H1 (cell line): ENCODE results near the gene CNIH3. TPM values are rescaled to one million over a fixed set of nuclear protein-coding genes. Genes with fewer than 3 reads are reported as not detected.

Source experiments
- CTCF ChIA-PET: fragments of 300-600 bp; sonication (Branson Sonifier 250); formaldehyde crosslinking; loops from one replicate; lab custom pipeline; 2021; ENCODE audit not compliant: partially characterized antibody; lab: Charles Lee
- POLR2A ChIA-PET: fragments of 300-600 bp; sonication (Branson Sonifier 250); formaldehyde crosslinking; loops from one replicate; lab custom pipeline; 2021; ENCODE audit warnings: inconsistent platforms; ENCODE audit not compliant: partially characterized antibody; lab: Charles Lee
- DNase-seq, 2 experiments: peaks; one replicate each; pipeline versions ENCODE4 v3.0.0 to v3.0.0-alpha.2; 2010 to 2022; ENCODE audit warnings: low spot score in 2 of 2, low read depth in 1 of 2, mixed read lengths in 1 of 2
- FAIRE-seq: peaks from 2 replicates; lab custom pipeline; 2011; peaks lifted over from hg19 to GRCh38; lab: Jason Lieb, UNC
- H2AFZ ChIP-seq: 2 replicates; pipeline ENCODE4 v1.8.1; 2012; ENCODE audit warnings: low read length, inconsistent platforms
- H2AK5ac ChIP-seq: 2 replicates; pipeline ENCODE4 v1.6.1; 2013; ENCODE audit warnings: low read depth, low read length
- H2BK120ac ChIP-seq: replicated peaks from 2 replicates; pipeline ENCODE3; 2013; ENCODE audit warnings: low read depth, low read length, inconsistent platforms
- H2BK12ac ChIP-seq: 2 replicates; pipeline ENCODE4 v1.6.1; 2013; ENCODE audit warnings: low read depth, low read length
- H2BK15ac ChIP-seq: 2 replicates; pipeline ENCODE4 v1.6.1; 2013; ENCODE audit warnings: low read length
- H2BK20ac ChIP-seq: 2 replicates; pipeline ENCODE4 v1.6.1; 2013; ENCODE audit warnings: low read length
- H2BK5ac ChIP-seq: 2 replicates; pipeline ENCODE4 v1.6.1; 2013; ENCODE audit warnings: low read depth, low read length
- H3K14ac ChIP-seq: 2 replicates; pipeline ENCODE4 v1.6.1; 2013; ENCODE audit warnings: inconsistent platforms; ENCODE audit not compliant: insufficient read length
- H3K18ac ChIP-seq: 2 replicates; pipeline ENCODE4 v1.6.1; 2013; ENCODE audit warnings: low read length; ENCODE audit errors: extremely low read depth
- H3K23ac ChIP-seq: 2 replicates; pipeline ENCODE4 v1.6.1; 2013; ENCODE audit warnings: inconsistent platforms; ENCODE audit not compliant: insufficient read length
- H3K23me2 ChIP-seq: 2 replicates; pipeline ENCODE4 v1.6.1; 2013; ENCODE audit warnings: low read depth, low read length
- H3K27ac ChIP-seq: 2 replicates; pipeline ENCODE4 v1.6.1; 2011; ENCODE audit warnings: low read depth, low read length, inconsistent platforms
- H3K27me3 ChIP-seq, 4 experiments: replicated peaks in 1 of 4; 1 replicate in 1 of 4; 2 replicates in 3 of 4; pipeline versions ENCODE4 v1.6.1 to v1.8.1; 2011 to 2013; ENCODE audit warnings: low read length in 3 of 4, mild to moderate bottlenecking in 3 of 4, inconsistent platforms in 2 of 4, mixed read lengths in 2 of 4, moderate library complexity in 1 of 4; ENCODE audit not compliant: control insufficient read depth in 3 of 4, insufficient read depth in 3 of 4; ENCODE audit errors: extremely low read depth in 1 of 4
- H3K36me3 ChIP-seq, 4 experiments: 2 replicates each; pipeline versions ENCODE4 v1.6.1 to v1.8.1; 2011 to 2013; ENCODE audit warnings: mild to moderate bottlenecking in 4 of 4, low read length in 3 of 4, moderate library complexity in 2 of 4, control low read depth in 1 of 4, inconsistent platforms in 1 of 4; ENCODE audit not compliant: insufficient read depth in 4 of 4, control insufficient read depth in 2 of 4
- H3K4ac ChIP-seq: replicated peaks from 2 replicates; pipeline ENCODE3; 2013; ENCODE audit warnings: low read length, low read depth, mixed read lengths, inconsistent platforms; ENCODE audit not compliant: insufficient read length
- H3K4me1 ChIP-seq, 4 experiments: replicated peaks in 1 of 4; 1 replicate in 1 of 4; 2 replicates in 3 of 4; pipeline versions ENCODE4 v1.6.1 to v1.8.1; 2011 to 2013; ENCODE audit warnings: low read length in 3 of 4, inconsistent platforms in 2 of 4, mixed read lengths in 1 of 4; ENCODE audit not compliant: insufficient read depth in 4 of 4, control insufficient read depth in 3 of 4
- H3K4me2 ChIP-seq, 2 experiments: 2 replicates each; pipeline versions ENCODE4 v1.6.1 to v1.8.1; 2011 to 2013; ENCODE audit warnings: low read depth in 2 of 2, low read length in 2 of 2, control low read depth in 1 of 2, inconsistent platforms in 1 of 2, mild to moderate bottlenecking in 1 of 2; ENCODE audit not compliant: insufficient read depth in 1 of 2
- H3K4me3 ChIP-seq, 4 experiments: fragments of 200-600, 300-600 bp in 1 of 4; sonication (generic), shearing (Covaris generic), sonication (Bioruptor Twin) in 1 of 4; 2 replicates each; pipeline versions ENCODE4 v1.5.1 to v1.8.1; 2011 to 2016; ENCODE audit warnings: low read length in 4 of 4, low read depth in 3 of 4, control low read depth in 2 of 4, inconsistent platforms in 2 of 4, mild to moderate bottlenecking in 2 of 4, mixed read lengths in 1 of 4, moderate library complexity in 1 of 4; ENCODE audit not compliant: insufficient read depth in 2 of 4; ENCODE audit errors: extremely low read depth in 1 of 4
- H3K56ac ChIP-seq: replicated peaks from 2 replicates; pipeline ENCODE3; 2013; ENCODE audit warnings: low read depth, mild to moderate bottlenecking, mixed read lengths, low read length, inconsistent platforms; ENCODE audit not compliant: insufficient read length
- H3K79me1 ChIP-seq: 2 replicates; pipeline ENCODE4 v1.6.1; 2013; ENCODE audit warnings: low read depth, low read length, control low read depth
- H3K79me2 ChIP-seq, 2 experiments: 2 replicates each; pipeline versions ENCODE4 v1.6.1 to v1.8.1; 2012 to 2013; ENCODE audit warnings: low read length in 2 of 2, mild to moderate bottlenecking in 2 of 2, inconsistent platforms in 1 of 2; ENCODE audit not compliant: insufficient read depth in 2 of 2, control insufficient read depth in 1 of 2
- H3K9ac ChIP-seq, 4 experiments: replicated peaks in 1 of 4; 1 replicate in 1 of 4; 2 replicates in 3 of 4; pipeline versions ENCODE4 v1.6.1 to v1.8.1; 2011 to 2013; ENCODE audit warnings: low read depth in 3 of 4, low read length in 3 of 4, control low read depth in 2 of 4, mild to moderate bottlenecking in 2 of 4, moderate library complexity in 2 of 4, inconsistent platforms in 1 of 4; ENCODE audit errors: extremely low read depth in 1 of 4
- H3K9me3 ChIP-seq, 2 experiments: 2 replicates each; pipeline versions ENCODE4 v1.6.1 to v1.8.1; 2012 to 2013; ENCODE audit warnings: mild to moderate bottlenecking in 2 of 2, moderate library complexity in 2 of 2, control low read depth in 1 of 2, inconsistent platforms in 1 of 2, low read depth in 1 of 2, low read length in 1 of 2, mixed read lengths in 1 of 2; ENCODE audit not compliant: insufficient read depth in 2 of 2
- H4K20me1 ChIP-seq, 2 experiments: replicated peaks in 1 of 2; 2 replicates each; pipeline versions ENCODE3 to v1.8.1; 2011 to 2013; ENCODE audit warnings: inconsistent platforms in 2 of 2, low read length in 2 of 2, mild to moderate bottlenecking in 1 of 2; ENCODE audit not compliant: insufficient read depth in 2 of 2, control insufficient read depth in 1 of 2
- H4K5ac ChIP-seq: 2 replicates; pipeline ENCODE4 v1.6.1; 2013; ENCODE audit warnings: low read length, low read depth, mixed read lengths, inconsistent platforms; ENCODE audit not compliant: insufficient read length
- H4K8ac ChIP-seq: 2 replicates; pipeline ENCODE4 v1.8.0; 2013; ENCODE audit warnings: mild to moderate bottlenecking, moderate library complexity, low read length, inconsistent platforms; ENCODE audit not compliant: insufficient read depth; ENCODE audit errors: extremely low read depth
- H4K91ac ChIP-seq: replicated peaks from 2 replicates; pipeline ENCODE3; 2013; ENCODE audit warnings: low read length, mixed read lengths, inconsistent platforms; ENCODE audit not compliant: insufficient read length
- CBX5 ChIP-seq: fragments of 300-800, 300-1000 bp; sonication (generic); IDR thresholded peaks from 2 replicates; pipeline ENCODE4 v1.7.1; 2016; ENCODE audit warnings: antibody characterized with exemption, low read length, low read depth
- FOSL1 ChIP-seq: IDR thresholded peaks from 2 replicates; pipeline ENCODE4 v1.6.1; 2011; ENCODE audit warnings: mild to moderate bottlenecking, low read depth, low read length, moderate library complexity; ENCODE audit not compliant: insufficient read depth
- HDAC6 ChIP-seq: IDR thresholded peaks from one replicate; pipeline ENCODE4 v1.7.1; 2012; ENCODE audit warnings: low read depth, mild to moderate bottlenecking, inconsistent platforms, low read length, moderate library complexity
- KDM5A ChIP-seq: fragments of 200-600 bp; IDR thresholded peaks from 2 replicates; pipeline ENCODE4 v1.7.1; 2012; ENCODE audit warnings: mild to moderate bottlenecking, low read length, inconsistent platforms, mixed read lengths
- PHF8 ChIP-seq: fragments of 200-600 bp; sonication (generic); conservative IDR thresholded peaks from 2 replicates; pipeline ENCODE4 v1.7.1; 2012; ENCODE audit warnings: low read depth, mild to moderate bottlenecking, inconsistent platforms, low read length, moderate library complexity
- POLR2AphosphoS5 ChIP-seq: IDR thresholded peaks from 2 replicates; pipeline ENCODE4 v1.6.1; 2011; ENCODE audit warnings: low read depth, low read length
- RFX5 ChIP-seq: IDR thresholded peaks from 2 replicates; pipeline ENCODE4 v1.6.1; 2011; ENCODE audit warnings: low read depth, low read length, improper control_type of control experiment, borderline replicate concordance
- SIX5 ChIP-seq: IDR thresholded peaks from 2 replicates; pipeline ENCODE4 v1.6.1; 2011; ENCODE audit warnings: mild to moderate bottlenecking, low read depth, low read length
- SP1 ChIP-seq: IDR thresholded peaks from 2 replicates; pipeline ENCODE4 v1.6.1; 2011; ENCODE audit warnings: low read depth, low read length
- SP4 ChIP-seq: IDR thresholded peaks from 2 replicates; pipeline ENCODE4 v1.6.1; 2012; ENCODE audit warnings: low read length, inconsistent platforms
- SRF ChIP-seq: IDR thresholded peaks from 2 replicates; pipeline ENCODE4 v1.6.1; 2011; ENCODE audit warnings: mild to moderate bottlenecking, low read depth, low read length, moderate library complexity
- TAF7 ChIP-seq: optimal IDR thresholded peaks from 2 replicates; pipeline ENCODE3; 2011; ENCODE audit warnings: low read depth, mild to moderate bottlenecking, inconsistent platforms, low read length, moderate library complexity, borderline replicate concordance
- TEAD4 ChIP-seq: IDR thresholded peaks from 2 replicates; pipeline ENCODE4 v1.6.1; 2012; ENCODE audit warnings: low read depth, low read length, inconsistent platforms, mixed read lengths
- YY1 ChIP-seq: IDR thresholded peaks from 2 replicates; pipeline ENCODE4 v1.6.1; 2011; ENCODE audit warnings: low read depth, mild to moderate bottlenecking, low read length
- WGBS, 2 experiments: shearing (Covaris generic) in 1 of 2; methylation state at CpG; one replicate each; pipeline versions ENCODE4 v1.1.6 to v1.1.7; 2013 to 2015; ENCODE audit warnings: low lambda C conversion rate in 2 of 2, mixed read lengths in 2 of 2, inconsistent platforms in 1 of 2, low coverage in 1 of 2, missing lambda C conversion rate in 1 of 2; ENCODE audit not compliant: insufficient replicate concordance in 2 of 2, insufficient coverage in 1 of 2, insufficient read length in 1 of 2; ENCODE audit errors: extremely low coverage in 1 of 2, missing lambda C conversion rate in 1 of 2; 5-methylcytosine and 5-hydroxymethylcytosine counted together
- polyA plus RNA-seq, 7 experiments: library from polyadenylated mRNA; depleted of rRNA in 3 of 7; stranded (reverse) in 5 of 7; unstranded in 2 of 7; fragments of >200 nt in 5 of 7; fragments of 200-250 nt in 2 of 7; gene quantifications; 1 replicate in 5 of 7; 2 replicates in 1 of 7; 4 replicates in 1 of 7; pipeline versions ENCODE4 v1.2.1 to v1.2.3, GENCODE V29; 2011 to 2013; ENCODE audit warnings: missing spikeins in 2 of 7, mixed read lengths in 2 of 7
- total RNA-seq: library from RNA; stranded (reverse); fragmentation: NEBNext Ultra II Directional; extraction: Animal tissue kit (Norgen Biotek cat#: 25700); gene quantifications from 2 replicates; pipeline ENCODE4 v1.2.1, GENCODE V29; 2021

CNIH3 gene
- total and polyA plus RNA-seq, 2 of the 8 experiments (the other 6 are each of a cell fraction or from before 2014, with no cell fraction given) = 3.7 to 5.6 TPM

DNA sequence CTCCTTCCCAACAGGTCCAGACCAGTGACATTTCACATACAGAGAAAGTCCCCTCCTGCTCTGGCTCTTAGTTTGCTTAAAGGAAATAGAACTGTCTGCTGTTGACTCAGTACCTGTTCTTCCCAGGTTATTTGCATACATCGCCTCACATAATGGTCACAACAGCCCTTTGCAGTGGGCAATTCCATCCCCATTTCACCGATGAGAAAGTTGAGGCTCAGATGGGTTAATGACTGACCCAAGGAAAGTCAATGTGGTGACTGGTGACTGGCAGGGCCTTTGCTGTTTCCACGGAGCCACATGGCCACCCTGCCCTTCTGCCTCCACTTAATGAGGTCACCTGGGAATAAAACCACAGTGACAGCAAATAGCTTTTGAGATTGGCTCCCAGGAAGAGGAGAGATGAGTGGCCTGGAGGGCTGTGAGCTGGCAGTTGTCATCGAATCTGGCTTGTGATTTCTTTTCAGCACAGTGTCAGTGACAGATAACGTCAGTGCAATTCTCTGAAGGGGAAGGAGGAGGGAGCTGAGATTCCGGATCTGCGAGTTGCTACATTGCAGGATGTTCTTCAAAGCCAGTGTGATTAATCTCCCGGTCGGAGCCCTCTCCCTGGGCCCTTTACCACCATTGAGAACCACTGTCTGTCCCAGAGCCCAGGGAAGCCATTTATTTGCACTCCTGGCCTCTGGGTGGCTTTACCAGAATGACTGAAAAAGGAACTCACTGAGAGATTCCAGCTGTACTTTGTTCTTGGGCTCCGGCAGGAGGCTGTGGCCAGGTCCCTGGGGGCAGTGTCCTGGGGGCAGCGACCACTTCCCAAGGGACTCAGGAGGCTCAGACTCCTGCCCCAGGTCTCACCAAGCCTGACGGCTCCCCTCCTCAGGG is 117.2 kb downstream of the CNIH3 start:
- CTCF ChIA-PET = interaction anchor here (1.0 to 7.6 kb wide), 14 partner anchors 8 to 161 kb away, joined by 3 to 91 read pairs (median 5); no protein-coding TSS in a partner anchor
- TF ChIP-seq KDM5A (no peak), TEAD4 (no peak), SRF (no peak), PHF8 (no peak), SP1 (no peak), FOSL1 (no peak), SP4 (no peak), HDAC6 (no peak), POLR2AphosphoS5 (no peak), YY1 (no peak), TAF7 (no peak), RFX5 (no peak), SIX5 (no peak), CBX5 (no peak)

More for the DNA sequence above, 117.2 kb downstream of the CNIH3 start:
- Histone ChIP-seq H4K20me1 (no peaks in the 10 kb centered on the region), H3K4me1 (peaks cover 12 to 26% (median 13%) of the 10 kb centered on the region in 4 experiments), H3K4me2 (no peak overlapping the region), H4K8ac (no peak overlapping the region), H3K56ac (no peak overlapping the region), H2BK120ac (no peak overlapping the region), H3K23ac (no peak overlapping the region), H3K79me1 (no peaks in the 10 kb centered on the region; the same call in 1 of the 2 replicates), H2AK5ac (no peak overlapping the region), H2AFZ (no peak overlapping the region), H3K23me2 (no peaks in the 10 kb centered on the region), H3K27me3 (0 out of 7 replicates have a peak, but pooled peaks cover 0 to 2% (median 0%) of the 10 kb centered on the region in 4 experiments), H3K9me3 (no peaks in the 10 kb centered on the region), H3K14ac (no peak overlapping the region), H3K4me3 (no peak overlapping the region), H3K9ac (no peak overlapping the region), H4K91ac (peak overlapping the region; percentile 34), H2BK5ac (no peak overlapping the region), H3K4ac (no peak overlapping the region), H3K18ac (no peak overlapping the region), H2BK12ac (no peak overlapping the region), H3K36me3 (no peaks in the 10 kb centered on the region), H2BK20ac (no peak overlapping the region), H2BK15ac (no peak overlapping the region), H3K27ac (no peak overlapping the region), H3K79me2 (no peaks in the 10 kb centered on the region), H4K5ac (no peak overlapping the region)
- 73% methylated on average over 12 of the region's 12 CpGs; no CpG with 5 or more reads in 1 of the 2 experiments for WGBS, 2 experiments
- DNase-seq (no peak), FAIRE-seq (no peak)
- POLR2A ChIA-PET = no interaction called here
